Mucosa of rectum (tissue), 2 donors: ENCODE results near the gene KDSR.
"Not testable (repeated sequence)": the region's sequence is repeated elsewhere in the genome, so short reads cannot be mapped to it uniquely, and the experiment has no call there.

Experiments
- H3K27ac ChIP-seq, 2 donors: one replicate each; pipeline ENCODE4 v1.7.0; 2013; ENCODE audit warnings: inconsistent platforms in 2 of 2, low read depth in 2 of 2, low read length in 2 of 2
- H3K27me3 ChIP-seq, 2 donors: one replicate each; pipeline ENCODE4 v1.7.0; 2013; ENCODE audit warnings: low read length in 2 of 2; ENCODE audit not compliant: control insufficient read depth in 2 of 2, insufficient read depth in 2 of 2
- H3K36me3 ChIP-seq, 2 donors: one replicate each; pipeline ENCODE4 v1.7.0; 2013; ENCODE audit warnings: low read length in 2 of 2; ENCODE audit not compliant: control insufficient read depth in 2 of 2, insufficient read depth in 2 of 2
- H3K4me1 ChIP-seq, 2 donors: one replicate each; pipeline ENCODE4 v1.7.0; 2013; ENCODE audit warnings: low read length in 2 of 2, mild to moderate bottlenecking in 1 of 2; ENCODE audit not compliant: control insufficient read depth in 2 of 2, insufficient read depth in 2 of 2
- H3K4me3 ChIP-seq, 2 donors: one replicate each; pipeline ENCODE4 v1.7.0; 2013; ENCODE audit warnings: low read length in 2 of 2
- H3K9ac ChIP-seq, 2 donors: one replicate each; pipeline ENCODE4 v1.7.0; 2013; ENCODE audit warnings: low read length in 2 of 2, low read depth in 1 of 2, mild to moderate bottlenecking in 1 of 2
- H3K9me3 ChIP-seq, 2 donors: one replicate each; pipeline ENCODE4 v1.7.0; 2013; ENCODE audit warnings: low read length in 2 of 2; ENCODE audit not compliant: control insufficient read depth in 2 of 2
- donor health status: healthy.
- donor health status: Normal muscosa, but diverticular disease.

The KDSR gene

DNA sequence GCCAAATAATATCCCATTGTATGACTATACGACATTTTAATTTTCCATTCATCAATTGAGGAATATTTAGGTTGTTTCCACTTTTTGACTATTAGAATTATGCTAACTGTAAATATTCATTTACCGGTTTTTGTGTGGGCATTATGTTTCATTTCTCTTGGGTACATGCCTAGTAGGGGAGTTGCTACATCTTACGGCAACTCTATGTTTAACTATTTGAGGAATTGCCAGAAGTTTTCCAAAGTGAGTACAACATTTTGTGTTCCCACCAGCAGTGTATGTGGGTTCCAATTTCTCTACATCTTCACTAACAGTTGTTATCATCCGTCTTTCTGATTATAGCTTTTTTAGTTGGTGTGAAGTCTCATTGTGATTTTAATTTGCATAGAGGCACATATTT, 1.6 kb upstream of the KDSR start:
- peak overlapping the region in 1 of 2 donors; percentile 81 for H3K4me3 ChIP-seq
- H3K27ac ChIP-seq: no peak overlapping the region

DNA sequence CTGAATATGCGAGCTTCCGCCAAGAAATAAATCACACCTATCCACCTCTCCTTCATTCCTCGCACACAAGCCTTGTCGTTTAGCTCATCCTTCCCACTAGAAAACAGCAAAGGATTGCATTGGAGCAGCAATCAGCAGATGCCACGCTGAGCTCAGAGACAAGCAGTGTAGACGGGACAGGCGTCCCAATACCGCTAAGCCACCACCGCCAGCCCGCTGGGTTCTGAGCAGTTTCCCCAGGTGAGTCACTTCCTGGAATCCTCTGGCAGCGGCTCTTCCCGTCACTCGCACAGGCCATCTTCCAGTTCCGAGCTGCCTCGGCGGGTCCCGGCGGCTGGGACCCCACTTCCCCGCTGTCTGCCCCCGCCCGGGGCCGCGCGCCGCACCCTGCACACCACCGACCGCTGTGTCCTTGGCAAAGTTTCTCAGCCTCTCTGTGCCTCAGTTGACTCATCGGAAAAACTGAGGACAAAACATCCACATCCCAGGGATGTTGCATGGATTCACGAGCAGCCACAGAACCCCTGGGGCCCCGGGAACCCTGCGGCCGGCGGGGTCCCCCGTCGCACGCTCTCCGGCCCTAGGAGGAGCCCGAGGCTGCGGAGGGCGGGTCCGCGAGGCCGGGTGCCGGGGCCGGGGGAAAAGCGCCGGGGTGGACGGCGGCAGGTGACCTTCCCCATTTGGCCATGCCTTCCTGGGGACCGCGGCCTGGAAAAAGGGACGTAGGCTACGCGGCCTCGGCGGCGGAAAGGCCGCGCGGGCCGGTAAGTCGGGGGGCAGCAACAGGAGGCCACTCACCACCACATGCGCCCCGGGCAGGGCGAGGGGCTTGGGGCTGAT, 573 bp downstream of the KDSR start:
- peak overlapping the region; percentile 80 to 91 for H3K9ac ChIP-seq
- H3K36me3 ChIP-seq: peaks cover 10 to 12% of the 10 kb centered on the region in 2 donors
- H3K4me3 ChIP-seq: peak overlapping the region; percentile 86 to 95
- no peaks in the 10 kb centered on the region for H3K9me3 ChIP-seq
- no peaks in the 10 kb centered on the region for H3K27me3 ChIP-seq
- peak overlapping the region; percentile 94 to 97 for H3K27ac ChIP-seq
- H3K4me1 ChIP-seq: peaks cover 6% of the 10 kb centered on the region in 2 donors

More for the DNA sequence above, 1.6 kb upstream of the KDSR start:
- H3K36me3 ChIP-seq: no peaks in the 10 kb centered on the region
- no peak overlapping the region for H3K9ac ChIP-seq
- peaks cover 6% of the 10 kb centered on the region in 2 donors for H3K4me1 ChIP-seq
- no peaks in the 10 kb centered on the region for H3K27me3 ChIP-seq
- H3K9me3 ChIP-seq: no peaks in the 10 kb centered on the region

DNA sequence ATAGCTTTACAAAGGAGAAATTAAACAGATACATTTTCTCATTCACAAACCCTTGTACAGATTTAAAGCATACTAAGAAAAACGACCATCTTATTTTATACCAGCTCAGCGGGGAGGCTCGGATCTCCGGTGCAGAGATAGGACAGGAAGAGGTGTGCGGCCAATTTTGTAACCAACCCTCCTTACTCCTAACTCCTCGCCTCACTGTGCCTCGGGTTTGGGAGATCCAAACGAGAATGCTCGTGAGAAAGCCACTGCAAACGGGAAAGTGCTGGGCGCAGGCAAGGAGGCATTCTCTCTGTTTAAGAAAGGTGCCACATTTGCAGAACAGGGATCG, 1.2 kb downstream of the KDSR start:
- H3K4me1 ChIP-seq: peaks cover 6% of the 10 kb centered on the region in 2 donors
- peak overlapping the region in 1 of 2 donors; percentile 97 for H3K27ac ChIP-seq
- peak overlapping the region; percentile 86 to 95 for H3K4me3 ChIP-seq

DNA sequence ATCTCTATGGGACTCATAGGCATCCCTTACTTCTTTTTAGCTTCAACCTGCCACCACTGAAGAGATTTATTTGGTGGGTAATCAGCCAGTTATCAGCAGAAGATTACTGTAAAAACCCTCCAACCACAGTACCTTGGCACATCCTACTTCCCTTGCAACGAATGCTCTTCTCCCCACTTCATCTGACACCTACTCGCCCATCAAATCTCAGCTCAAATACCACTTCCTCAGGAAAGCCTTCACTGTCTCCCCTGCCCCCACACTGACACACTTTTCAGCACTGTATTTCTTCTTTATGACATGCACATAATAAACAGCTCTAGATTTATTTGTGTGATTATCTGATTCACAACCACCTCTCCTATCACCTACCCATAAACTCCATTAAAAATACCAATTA, 3.1 kb downstream of the KDSR start:
- Histone ChIP-seq H3K36me3 (peaks cover 22 to 26% of the 10 kb centered on the region in 2 donors), H3K4me1 (peaks cover 6% of the 10 kb centered on the region in 2 donors), H3K9ac (no peak overlapping the region), H3K27me3 (no peaks in the 10 kb centered on the region), H3K9me3 (no peaks in the 10 kb centered on the region), H3K27ac (no peak overlapping the region), H3K4me3 (no peak overlapping the region)

More for the DNA sequence above, 1.2 kb downstream of the KDSR start:
- Histone ChIP-seq H3K9me3 (no peaks in the 10 kb centered on the region), H3K27me3 (no peaks in the 10 kb centered on the region), H3K9ac (peak overlapping the region; percentile 80 to 91), H3K36me3 (peaks cover 10 to 16% of the 10 kb centered on the region in 2 donors)

DNA sequence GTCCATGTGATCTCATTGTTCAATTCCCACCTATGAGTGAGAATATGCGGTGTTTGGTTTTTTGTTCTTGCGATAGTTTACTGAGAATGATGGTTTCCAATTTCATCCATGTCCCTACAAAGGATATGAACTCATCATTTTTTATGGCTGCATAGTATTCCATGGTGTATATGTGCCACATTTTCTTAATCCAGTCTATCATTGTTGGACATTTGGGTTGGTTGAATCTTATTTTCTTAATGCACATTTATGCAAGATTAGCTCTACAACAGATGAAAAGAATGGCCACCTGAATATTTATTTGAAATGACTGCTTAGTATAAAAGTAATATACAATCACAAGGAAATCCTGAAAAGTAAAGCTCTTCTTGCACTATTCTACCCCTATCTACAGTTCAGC, 3.6 kb downstream of the KDSR start:
- not testable (repeated sequence) for H3K27ac ChIP-seq, H3K9me3 ChIP-seq, H3K4me3 ChIP-seq, H3K9ac ChIP-seq, H3K27me3 ChIP-seq, H3K4me1 ChIP-seq
- peaks cover 22 to 28% of the 10 kb centered on the region in 2 donors for H3K36me3 ChIP-seq

DNA sequence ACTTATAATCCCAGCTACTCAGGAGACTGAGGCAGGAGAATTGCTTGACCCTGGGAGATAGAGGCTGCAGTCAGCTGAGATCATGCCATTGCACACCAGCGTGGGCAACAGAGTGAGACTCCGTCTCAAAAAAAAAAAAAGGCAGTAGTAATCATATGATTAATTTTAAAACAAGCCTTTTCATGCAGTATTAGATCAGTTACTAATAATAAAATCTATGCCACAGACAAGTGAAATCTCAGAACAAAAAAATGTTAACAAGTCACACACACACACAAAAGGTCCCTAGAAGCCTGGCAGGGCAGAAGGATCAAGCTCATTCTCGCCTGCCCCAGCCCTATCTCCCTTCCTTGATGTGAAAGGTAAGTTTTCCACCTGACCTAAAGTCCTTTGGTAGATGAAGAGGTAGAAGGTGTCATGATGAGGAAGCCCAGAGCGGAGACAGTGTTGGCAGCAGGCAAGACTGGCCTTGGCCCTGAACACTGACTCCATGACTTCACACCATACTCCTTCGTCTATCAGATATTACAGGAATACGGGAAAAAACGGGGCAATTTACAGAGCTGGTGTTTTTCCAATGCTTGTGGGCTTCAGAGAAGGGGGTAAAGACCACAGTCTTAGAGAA, 10.6 kb downstream of the KDSR start:
- Histone ChIP-seq H3K36me3 (peaks cover 51 to 53% of the 10 kb centered on the region in 2 donors), H3K4me1 (no peaks in the 10 kb centered on the region), H3K9me3 (no peaks in the 10 kb centered on the region), H3K27me3 (no peaks in the 10 kb centered on the region), H3K27ac (no peak overlapping the region), H3K4me3 (no peak overlapping the region), H3K9ac (no peak overlapping the region)

DNA sequence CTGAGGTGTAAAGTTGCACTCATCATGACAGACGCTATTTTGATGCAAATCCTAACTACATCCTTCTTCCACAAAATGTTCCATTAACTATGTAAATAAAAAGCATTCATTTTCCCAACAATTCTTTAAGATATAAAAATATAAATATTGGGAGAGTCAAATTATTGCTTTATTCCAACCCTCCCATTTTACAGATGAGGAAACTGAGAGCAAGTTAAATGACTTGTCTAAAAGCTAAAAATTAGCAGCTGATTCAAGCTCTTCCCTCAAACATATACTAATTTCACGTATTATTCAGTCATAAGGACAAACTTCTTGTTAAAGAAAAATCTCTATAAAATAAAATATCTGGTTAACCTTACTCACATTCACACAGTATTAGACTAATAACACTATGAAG, 16.8 kb downstream of the KDSR start:
- H3K27me3 ChIP-seq: no peaks in the 10 kb centered on the region
- H3K27ac ChIP-seq: no peak overlapping the region
- no peaks in the 10 kb centered on the region for H3K9me3 ChIP-seq
- no peaks in the 10 kb centered on the region for H3K4me1 ChIP-seq
- H3K36me3 ChIP-seq: peaks cover 51 to 67% of the 10 kb centered on the region in 2 donors
- no peak overlapping the region for H3K4me3 ChIP-seq
- no peak overlapping the region for H3K9ac ChIP-seq

DNA sequence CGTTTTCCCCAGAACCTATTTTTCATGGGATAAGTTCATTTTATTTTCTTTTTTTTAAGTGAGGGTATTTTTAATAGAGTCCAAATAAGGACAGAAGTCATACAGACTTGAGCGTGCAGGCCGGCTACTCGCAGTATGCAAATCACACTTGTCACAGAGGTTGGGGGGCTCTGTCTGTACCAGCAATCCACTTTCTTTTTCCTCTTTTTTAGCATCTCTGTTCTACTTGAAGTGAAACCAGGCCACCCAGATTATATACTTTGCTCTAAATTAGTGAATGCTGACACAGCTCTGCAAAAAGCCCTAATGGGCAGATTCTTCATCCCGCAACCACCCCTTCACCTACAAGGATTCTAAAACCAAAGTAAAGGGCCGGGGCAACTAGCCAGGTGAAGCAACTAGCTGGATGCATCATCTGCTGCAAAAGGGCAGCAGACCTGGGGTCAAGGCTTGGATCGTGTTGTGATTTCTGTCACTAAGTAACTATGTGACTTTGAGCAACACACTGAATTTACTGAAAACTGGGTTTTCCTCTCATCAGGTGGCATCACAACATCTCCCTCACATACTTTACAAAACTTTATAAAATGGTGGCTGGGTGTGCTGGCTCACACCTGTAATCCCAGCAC, 18.4 kb downstream of the KDSR start:
- no peaks in the 10 kb centered on the region for H3K27me3 ChIP-seq
- H3K9me3 ChIP-seq: no peaks in the 10 kb centered on the region
- no peak overlapping the region for H3K9ac ChIP-seq
- no peaks in the 10 kb centered on the region for H3K4me1 ChIP-seq
- H3K36me3 ChIP-seq: peaks cover 42 to 67% of the 10 kb centered on the region in 2 donors
- H3K4me3 ChIP-seq: no peak overlapping the region
- H3K27ac ChIP-seq: no peak overlapping the region

DNA sequence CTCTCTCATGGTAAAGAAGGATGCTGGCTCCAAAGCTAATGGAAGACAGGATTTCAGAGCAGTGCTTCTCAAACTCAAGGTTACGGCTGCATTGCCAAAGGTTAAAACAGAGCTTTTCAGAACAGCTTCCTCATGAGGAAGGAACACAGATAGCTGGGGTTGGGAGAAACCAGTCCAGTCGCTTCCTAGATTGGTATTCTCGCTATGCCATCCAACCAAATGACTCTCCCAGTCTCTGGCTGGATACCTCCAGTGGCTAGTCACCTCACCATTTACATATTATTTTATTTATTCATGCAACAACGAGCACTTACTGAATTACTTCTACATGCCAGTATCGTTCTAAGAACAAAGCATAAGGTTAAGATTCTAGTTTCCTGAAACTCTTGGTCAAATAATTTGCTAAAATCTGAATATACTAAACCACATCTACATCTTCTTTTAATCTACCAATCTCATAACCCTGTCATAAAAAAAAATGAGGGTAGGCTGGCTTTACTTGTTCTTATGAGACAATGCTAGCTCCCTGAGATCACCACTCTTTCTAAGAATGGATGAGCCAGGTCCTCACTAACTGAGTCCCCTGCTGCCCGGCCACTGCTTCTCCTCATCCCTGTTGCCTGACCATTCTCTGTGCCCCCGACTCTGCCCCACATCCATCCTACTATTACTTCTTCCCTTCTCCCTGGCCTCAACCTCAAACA, 20.4 kb downstream of the KDSR start:
- no peaks in the 10 kb centered on the region for H3K4me1 ChIP-seq
- no peaks in the 10 kb centered on the region for H3K9me3 ChIP-seq
- H3K27me3 ChIP-seq: no peaks in the 10 kb centered on the region
- no peak overlapping the region for H3K9ac ChIP-seq
- no peak overlapping the region for H3K4me3 ChIP-seq
- no peak overlapping the region for H3K27ac ChIP-seq
- H3K36me3 ChIP-seq: peaks cover 44 to 68% of the 10 kb centered on the region in 2 donors

DNA sequence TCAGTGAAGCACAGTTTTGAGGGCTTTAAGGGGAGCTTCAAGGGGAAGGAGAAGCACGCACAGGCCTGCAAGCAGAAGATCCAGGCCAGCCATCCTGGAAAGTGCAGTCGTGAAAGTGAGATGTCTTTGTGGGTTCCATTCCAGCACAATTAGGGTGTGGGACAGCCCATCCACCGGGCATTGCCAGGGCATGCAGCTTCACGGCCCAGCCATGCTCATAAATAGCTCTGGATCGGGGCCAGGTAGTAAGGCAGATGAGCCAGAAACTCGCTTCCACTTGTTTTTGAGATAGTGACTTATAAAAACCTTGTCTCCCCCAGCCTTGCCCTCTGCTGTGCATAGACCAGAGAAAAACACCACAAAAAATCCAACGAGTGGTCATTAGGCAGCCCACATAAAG, 21.0 kb downstream of the KDSR start:
- Histone ChIP-seq H3K4me3 (no peak overlapping the region), H3K9ac (no peak overlapping the region), H3K27me3 (no peaks in the 10 kb centered on the region), H3K9me3 (no peaks in the 10 kb centered on the region), H3K27ac (no peak overlapping the region), H3K36me3 (peaks cover 42 to 64% of the 10 kb centered on the region in 2 donors), H3K4me1 (no peaks in the 10 kb centered on the region)
